Measurements from ENCODE around the gene CSRP2.

The CSRP2 gene

DNA sequence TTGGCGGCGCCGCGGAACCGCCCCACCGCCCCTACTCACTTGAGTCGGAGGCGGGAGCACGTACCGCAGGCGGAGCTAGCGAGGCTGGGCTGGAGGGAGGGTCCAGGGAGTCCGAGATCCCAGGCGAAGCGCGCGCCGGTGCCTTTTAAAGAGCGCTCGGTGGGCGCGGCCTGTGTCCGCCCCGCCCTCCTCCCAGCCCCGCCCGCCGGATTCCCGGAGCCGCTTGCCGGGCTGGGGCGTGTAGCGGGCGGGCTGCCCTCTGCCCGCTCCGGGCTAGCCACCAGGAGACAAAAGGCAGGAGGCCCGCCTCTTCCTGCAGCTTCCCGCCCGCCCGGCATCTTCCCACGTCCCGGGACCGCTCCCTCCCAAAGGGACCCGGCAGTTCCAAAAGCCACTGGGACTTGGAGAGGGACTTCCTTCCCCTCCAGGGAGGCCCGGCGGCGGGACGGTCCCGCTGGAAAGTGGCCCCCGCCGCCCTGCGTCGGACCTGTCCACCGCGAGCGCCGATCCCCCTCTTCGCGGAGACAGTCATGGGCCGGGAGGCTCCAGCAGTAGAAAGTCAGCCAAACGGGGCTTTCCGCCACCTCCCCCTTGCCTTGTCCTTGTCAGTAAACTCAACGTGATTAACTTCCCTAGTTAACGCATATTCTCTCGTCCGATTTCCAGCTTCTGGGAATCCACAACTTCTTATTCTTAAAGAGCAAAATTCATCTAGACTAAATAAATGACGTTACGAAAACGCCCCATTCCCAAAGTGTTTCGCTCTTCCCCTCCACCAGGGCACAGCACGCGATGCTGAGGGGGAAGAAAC is at the start of gene CSRP2:
CSRP2 (minus strand) TSS at position 121 of the 811 bp plus-strand sequence. CDS start 12,759 bp downstream, outside the sequence.
- DNase-seq (ENCODE audit: low read depth in 2 of 2): peak in 1 of 2 donors; percentile 36

DNA sequence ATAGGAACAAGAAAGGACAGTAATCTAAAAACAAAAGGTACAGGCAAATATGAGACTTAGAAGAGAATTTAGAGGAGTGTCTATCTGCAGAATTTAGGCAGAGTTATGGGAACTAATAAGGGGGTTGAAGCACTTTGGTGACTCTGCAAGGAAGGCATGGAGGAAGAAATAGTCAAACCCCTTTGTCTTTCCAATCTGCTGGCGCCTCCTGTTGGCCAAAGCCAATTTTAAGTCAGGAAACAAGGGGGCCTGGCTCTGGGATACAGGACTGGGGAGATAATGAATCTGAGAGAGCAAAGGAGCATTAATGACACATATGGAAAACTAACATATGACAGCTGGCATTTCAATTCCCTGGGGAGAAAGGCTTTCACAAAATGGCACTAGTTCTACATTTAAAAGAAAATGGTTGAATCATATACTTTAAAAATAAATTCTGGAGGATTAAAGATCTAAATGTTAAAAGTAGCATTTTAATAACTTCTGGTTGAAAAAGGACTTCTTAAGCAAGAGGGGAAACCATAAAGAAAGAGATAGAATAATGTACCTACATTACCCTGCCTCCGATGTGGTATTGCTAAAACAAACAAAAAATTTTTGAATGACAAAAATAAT is 48.5 kb upstream of the CSRP2 start:
- no peak for DNase-seq (ENCODE audit: low read depth in 2 of 2)

DNA sequence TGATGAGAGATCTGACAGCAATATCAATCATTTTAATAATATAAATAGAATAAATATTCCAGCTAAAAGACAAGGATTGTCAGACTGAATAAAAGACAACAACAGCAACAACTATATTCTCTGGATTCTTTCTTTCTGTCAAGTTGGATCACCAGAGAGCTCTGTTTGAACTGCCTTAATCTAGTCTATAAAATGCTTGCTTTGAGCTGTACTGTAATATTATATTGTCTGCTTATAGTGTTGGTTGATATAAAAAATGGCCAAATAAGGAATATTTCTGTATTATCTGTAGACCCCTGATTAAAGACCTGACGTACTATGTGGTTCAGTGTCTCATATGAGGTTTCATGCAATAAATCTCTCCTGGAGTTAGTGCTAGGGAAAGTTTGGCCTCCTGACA is 46.3 kb upstream of the CSRP2 start:
- no peak for DNase-seq (ENCODE audit: low read depth in 2 of 2)

DNA sequence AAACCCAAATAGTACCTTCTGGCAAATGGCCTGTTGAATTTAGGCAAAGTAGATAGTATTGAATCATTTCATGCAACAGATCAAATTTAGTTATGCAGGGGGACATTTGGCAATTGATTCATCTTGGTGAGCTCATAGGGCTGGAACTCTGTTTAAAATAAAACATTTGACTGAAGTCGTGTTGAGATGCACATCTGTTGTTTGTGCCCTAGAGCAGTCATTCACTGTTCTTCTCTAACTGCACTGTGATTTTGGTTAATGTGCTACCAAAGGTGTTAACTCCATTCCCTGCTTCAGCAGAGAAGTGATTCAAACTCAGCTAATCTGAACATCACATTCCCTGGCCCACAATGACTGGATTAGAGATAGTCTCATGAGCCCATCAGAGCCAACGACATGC is 44.0 kb upstream of the CSRP2 start:
- DNase-seq (ENCODE audit: low read depth in 2 of 2): no peak

DNA sequence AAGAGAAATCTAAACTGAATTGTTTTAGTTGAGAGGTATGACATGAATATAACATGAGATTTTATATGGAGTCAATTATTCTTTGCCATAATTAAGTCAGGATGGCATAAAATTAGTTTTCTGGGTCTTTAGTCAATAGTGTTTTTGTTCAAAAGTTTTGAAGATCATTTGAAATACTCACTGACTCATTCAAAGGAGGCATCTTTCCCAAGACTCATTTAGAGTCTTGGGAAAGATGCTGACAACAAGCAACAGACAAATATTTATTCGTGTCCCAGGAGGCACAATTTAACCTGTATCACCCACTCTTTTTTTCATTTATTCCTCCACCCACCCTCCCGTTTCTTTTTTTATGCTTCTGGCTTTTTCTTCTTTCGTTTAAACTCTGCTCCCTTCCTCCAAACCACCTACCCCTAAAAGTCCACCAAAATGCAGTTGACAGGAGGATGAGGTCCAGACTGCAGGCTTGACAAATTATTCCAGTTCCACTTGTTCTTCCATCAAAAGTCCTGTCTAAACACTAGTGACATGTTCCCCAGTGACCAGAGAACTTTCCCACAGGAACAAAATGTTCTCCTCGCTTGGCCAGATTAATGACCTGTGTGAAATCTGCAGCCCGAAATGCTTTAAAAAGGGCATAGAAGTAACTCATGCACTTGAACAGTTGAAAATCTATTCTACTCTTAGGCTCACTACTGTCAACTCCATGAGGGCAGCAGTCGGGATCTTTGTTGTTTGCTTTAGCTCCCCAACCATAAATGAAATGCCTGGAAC is 43.3 kb upstream of the CSRP2 start:
- DNase-seq (ENCODE audit: low read depth in 2 of 2): no peak

DNA sequence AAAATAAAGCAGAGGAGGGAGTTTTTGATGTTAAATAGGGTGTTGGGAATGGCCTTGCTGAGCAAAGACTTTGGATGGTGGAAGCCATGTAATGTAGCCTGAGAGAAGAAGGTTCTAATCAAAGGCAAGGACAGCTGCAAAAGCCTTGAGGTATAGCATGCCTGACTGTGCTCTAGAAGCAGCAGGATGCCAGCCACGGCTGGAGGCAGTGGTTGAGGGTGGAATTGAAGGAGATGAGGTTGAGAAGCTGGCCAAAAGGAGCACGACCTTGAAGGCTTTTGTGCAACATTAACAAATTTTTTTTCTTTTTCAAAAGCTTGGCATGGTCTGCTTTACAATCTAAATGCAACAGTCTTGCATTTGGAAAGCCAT is 42.3 kb upstream of the CSRP2 start:
- no peak for DNase-seq (ENCODE audit: low read depth in 2 of 2)

DNA sequence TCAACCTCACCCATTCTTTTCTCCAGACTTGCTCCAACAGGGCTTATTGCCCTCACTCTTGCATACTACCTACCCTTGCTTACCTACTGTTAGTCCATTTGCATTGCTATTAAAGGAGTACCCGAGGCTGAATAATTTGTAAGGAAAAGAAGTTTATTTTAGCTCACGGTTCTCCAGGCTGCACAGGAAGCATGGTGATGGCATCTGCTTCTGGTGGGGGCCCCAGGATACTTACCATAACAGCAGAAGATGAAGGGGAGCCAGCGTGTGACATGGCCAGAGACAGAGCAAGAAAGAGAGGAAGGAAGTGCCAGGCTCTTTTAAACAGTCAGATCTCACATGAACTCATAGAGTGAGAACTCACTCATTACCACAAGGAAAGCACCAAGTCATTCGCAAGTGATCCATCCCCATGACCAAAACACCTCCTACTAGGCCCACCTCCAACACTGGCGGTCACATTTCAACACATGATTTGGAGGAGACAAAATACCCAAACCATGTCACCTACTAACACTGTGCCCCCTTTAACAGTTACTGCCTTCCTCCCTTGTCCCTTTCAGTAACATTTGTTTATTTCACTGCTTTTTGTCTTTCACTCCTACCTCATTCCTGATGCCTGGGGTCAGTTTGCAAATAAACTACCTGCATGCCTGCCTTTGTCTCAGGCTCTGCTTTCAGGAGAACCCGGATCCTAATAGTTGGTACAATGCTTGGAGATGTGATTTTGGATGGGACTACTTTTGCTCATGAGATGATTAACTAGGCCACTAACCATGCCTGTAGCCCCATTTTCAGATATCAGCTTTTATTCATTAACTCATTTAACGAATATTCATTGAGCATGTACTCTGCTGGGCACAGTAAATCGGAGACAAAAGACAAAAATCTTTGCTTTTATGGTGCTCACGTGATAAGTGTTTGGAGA is 41.6 kb upstream of the CSRP2 start:
- no peak for DNase-seq (ENCODE audit: low read depth in 2 of 2)

DNA sequence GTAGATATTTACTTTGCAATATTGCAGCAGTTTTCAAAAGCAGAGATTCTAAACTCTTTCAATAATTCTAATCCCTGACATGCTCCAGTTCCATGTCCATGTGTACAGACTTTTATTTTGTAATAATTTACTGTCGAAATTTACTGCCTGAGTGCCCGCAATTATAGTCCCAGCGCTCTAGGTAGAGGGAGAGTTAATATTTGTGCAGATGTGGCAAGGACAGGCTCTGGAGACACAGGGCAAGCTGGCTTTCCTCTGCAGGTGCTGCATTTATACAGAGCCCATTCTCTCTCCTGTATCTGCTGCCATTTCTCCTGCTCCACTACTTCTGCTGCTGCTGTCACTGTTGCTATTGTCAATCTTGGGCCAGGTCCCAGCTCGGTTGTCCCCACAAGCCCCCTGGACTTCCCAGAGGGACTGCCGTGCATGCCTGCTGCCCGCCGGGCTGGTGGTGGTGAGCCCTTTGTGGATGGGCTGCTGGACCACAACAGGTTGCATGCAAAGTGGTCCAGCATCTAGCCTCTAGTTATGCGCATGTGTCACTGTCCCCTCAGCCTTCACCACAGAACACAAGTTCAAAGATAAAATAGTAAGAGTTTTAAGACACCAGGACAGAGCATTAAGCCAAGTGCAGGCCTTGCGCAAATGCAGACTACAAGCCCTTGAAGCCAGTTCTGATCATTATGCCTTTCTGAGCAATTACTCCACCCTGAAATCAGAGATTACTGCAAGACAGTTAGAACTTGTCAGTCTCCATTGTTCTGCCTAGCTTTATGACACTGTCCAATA is 40.8 kb upstream of the CSRP2 start:
- no peak for DNase-seq (ENCODE audit: low read depth in 2 of 2)

DNA sequence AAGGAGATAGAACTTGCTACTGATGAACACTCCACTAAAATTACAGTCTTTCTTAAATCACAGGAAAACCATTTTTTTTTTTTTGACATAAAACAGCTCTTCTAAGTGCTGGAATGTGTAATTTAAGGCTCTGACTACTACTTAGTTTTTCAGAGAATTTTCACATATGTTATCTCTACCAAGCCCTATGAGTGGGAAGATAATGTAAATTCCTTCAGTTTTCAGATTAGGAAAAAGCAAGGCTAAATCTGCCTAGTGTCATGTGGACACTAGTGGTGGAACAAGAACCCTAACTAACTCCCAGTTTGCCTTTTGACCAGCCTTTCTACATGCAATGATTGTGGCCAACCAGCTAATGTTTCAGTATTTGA is 37.3 kb upstream of the CSRP2 start:
- DNase-seq (ENCODE audit: low read depth in 2 of 2): no peak

DNA sequence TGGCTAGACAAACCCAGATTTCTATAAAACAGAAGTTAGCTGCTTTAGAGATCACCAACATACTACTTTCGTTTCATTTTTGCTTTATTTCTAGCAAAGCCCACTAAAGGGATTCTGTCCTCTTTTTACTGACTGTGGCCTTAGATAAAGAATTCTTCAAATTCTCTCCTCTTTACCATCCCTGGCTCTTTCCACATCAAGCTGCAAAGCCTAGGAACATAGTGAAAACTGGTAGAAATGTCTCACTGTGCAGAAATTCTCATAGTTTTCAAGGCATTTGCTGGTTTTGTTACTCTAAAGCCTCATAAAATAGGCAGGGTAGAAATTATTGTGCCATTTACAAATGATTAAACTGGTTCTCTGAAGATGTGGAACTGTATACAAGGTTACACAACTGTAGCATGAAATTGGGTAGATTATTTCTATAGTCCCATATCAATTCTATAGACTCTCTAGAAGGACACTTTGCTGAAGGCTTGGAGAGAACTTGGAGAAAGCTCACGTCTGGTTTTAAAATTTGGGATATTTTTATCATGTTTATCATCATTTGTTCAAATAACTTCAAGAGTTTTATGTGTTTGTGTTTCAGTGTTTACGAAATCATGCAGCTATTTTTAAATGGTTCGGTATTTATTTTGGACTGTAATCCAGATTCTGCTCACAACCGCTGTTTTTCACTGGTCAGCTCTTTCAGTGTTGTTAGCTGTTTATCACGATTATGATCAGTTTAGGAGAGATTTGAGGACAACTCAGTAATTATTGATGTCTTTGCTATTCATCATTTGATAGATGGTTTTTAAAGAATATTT is 36.7 kb upstream of the CSRP2 start:
- DNase-seq (ENCODE audit: low read depth in 2 of 2): no peak

DNA sequence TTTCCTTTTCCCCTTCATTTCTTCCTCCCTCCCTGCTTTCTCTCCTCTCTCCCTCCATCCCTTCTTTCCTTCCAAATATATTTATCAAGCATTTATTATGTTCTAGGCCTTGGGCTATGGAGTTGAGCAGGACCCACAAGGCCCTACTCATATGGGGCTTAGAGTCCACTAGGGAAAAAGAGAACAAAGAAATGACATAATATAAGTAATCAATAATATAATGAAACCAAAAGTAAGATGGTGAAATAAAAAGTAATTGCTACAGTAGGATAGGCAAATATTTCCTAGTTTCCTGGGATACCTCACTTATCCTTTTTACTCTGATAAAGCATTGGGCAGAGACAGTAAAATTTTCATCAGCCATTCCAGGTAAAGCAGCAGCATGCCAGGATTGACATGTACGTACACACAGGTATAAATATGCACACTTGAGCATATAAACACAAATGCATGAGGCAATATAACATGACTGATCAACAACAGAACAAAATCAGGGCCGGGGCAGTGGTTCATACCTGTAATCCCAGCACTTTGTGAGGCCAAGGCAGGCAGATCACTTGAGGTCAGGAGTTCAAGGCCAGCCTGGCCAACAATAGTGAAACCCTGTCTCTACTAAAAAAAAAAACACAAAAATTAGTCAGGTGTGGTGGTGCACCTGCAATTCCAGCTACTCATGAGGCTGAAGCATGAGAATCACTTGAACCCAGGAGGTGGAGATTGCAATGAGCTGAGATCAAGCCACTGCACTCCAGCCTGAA is 35.5 kb upstream of the CSRP2 start:
- DNase-seq (ENCODE audit: low read depth in 2 of 2): no peak

DNA sequence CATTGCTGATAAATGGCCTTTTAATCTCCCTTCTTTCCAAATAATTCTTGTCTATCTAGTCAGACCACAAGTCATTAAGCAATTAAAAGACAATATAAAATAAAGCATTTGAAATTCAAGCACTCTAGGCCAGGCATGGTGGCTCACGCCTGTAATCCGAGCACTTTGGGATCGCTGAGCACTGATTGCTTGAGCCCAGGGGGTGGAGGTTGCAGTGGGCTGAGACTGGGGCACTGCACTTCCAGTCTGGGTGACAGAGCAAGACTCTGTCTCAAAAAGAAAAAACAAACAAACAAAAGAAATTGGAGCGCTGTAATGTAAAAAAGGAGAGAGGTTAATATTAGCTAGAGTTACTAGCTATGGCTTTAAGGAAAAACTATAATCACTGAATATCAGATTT is 30.5 kb upstream of the CSRP2 start:
- DNase-seq (ENCODE audit: low read depth in 2 of 2): no peak

DNA sequence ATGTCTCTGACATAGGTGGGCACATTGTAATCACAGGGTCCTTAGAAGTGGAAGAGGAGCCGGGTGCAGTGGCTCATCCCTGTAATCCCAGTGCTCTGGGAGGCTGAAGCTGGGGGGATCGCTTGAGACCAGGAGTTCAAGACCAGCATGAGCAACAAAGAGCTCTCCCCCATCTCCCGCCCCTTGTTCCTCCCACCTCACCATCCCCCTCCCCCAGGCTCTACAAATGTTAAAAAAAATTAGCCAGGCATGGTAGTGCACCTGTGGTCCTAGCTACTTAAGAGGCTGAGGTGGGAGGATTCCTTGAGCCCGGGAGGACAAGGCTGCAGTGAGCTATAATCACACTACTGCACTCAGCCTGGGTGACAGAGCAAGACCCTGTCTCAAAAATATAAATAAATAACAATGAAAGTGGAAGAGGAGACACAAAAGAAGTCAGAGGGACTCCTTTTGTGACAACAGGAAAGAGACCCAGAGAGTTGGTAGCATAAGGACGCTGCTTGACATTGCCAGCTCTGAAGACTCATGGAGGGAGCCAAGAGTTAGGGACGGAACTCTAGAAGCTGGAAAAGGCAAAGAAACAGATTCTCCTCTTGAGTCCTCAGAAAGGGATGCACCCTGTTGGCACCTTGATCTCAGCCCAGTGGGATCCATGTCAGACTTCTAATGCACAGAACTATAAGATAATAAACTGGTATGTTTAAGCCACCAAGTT is 29.6 kb upstream of the CSRP2 start:
- DNase-seq (ENCODE audit: low read depth in 2 of 2): no peak

DNA sequence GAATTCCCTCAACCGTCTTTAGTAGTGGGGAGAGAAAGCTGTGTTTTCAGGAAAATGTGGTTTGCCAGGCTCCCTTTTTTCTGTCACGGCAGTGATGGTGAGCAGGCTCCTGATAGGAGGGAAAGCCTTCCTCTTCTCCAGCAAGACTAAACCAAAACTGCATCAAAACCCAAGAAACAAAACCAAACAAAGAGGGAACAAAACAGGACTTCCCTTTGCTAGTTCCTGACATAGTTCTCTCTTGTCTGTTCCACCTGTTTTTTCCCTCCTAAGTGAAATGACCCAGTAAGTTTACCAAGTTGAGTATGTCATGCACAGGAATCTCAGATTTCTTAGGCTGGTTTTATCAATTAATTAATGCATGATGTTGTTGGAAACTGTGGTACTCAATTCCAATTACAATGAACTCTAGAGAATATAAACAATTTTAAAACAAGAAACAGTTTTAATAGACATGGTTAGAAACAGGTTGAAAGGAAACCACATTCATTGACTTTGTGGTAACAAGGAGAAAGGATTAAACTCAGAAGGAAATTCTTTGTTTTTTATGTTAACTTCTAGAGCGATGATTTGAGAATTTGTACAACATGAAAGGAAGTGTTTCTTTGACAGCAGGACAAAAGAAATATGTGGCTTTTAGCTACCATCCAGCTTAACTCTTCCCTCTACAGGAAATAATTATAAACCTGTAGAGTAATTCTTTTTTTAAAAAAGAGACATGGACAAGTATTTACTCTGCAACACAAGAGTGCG is 23.0 kb upstream of the CSRP2 start:
- no peak for DNase-seq (ENCODE audit: low read depth in 2 of 2)

DNA sequence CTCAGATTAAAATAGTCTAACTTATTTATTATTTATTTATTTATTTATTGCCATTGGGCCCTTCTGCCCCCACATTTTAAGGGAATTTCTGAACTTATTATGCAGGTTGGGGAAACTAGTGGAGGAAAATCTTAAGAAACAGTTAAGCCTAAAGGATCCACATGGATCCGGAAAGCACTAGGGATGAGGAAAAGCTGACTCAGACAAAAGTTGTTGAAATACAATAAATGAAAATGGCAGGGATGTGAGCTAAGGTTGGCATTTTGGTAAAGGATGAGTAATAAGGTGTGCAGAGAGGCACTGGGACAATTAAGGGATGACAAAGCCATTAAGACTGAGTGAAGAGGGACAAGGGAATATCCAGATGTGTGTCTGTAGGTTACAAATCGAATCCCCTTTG is 20.7 kb upstream of the CSRP2 start:
- DNase-seq (ENCODE audit: low read depth in 2 of 2): no peak

DNA sequence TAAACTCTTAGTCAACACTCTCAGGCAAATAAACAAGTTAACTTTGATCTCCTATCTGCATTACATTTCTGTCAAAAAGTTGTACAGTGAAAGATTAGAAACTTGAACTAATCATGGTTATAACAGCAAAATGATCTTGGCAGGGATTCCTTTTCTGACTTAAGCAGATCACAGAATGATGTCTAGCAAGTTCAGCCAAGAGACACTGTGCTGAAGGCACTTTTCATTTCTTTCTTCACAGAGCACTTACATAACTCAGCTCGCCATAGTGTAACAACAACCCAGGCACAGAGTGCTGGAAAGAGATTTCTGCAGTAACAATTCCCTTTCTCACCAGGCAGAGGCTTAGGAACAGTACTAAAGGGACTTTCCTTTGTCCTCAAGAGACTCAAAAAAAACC is 19.6 kb upstream of the CSRP2 start:
- no peak for DNase-seq (ENCODE audit: low read depth in 2 of 2)

DNA sequence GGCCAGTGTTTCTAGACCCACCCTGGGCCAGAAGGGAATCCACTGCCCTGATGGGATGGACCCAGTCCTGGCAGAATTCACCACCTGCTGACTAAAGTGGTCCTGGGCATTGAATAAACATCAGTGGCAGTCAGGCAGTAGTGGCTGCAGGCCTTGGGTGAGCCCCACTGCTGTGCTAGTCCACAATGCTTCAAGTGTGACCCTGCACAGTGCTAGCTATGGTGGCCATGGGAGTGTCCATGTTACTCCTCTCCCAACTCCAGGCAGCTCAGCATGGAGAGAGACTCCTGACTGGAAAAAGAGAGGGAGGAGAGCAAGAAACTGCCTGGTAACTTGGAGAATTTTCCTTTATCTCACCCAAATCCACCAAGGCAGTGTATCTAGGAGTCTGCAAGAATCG is 17.5 kb upstream of the CSRP2 start:
- no peak for DNase-seq (ENCODE audit: low read depth in 2 of 2)

DNA sequence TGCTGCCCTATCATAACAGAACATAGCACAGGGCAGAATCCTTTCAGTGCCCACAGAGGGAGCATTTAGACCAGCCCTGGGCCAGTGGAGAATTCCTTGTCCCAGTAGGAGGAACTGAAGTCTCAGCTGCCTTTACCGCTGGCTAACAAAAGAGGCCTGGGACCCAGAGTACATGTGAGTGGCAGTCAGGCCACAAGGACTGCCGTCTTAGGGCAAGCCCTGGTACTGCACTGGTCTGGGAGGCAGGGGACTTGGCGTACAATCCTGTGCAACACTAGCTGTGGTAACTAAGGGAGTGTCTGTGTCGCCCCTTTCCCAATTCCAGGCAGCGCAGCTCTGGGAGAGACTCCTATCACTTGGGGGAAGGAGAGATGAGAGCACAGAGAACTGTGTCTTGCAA is 17.0 kb upstream of the CSRP2 start:
- no peak for DNase-seq (ENCODE audit: low read depth in 2 of 2)
